ENCODE measurements around the gene MLN. TPM values are rescaled to one million over a fixed set of nuclear protein-coding genes. Genes with fewer than 3 reads are reported as not detected.
A peak's percentile ranks its signal among the peaks of the same experiment; 100 is the strongest.

The MLN gene
- total RNA-seq, 4 donors from 2014 or later = not detected

- no peak for TF ChIP-seq POLR2A (IDR thresholded peaks at IDR 0.05)
- TF ChIP-seq CTCF (IDR thresholded peaks at IDR 0.05) = no peak
- no peak for DNase-seq
- Histone ChIP-seq H3K4me3 (no peak overlapping the region), H3K36me3 (peaks cover 0 to 9% (median 0%) of the 10 kb centered on the region in 3 donors), H3K4me1 (peaks cover 18 to 36% (median 31%) of the 10 kb centered on the region in 3 donors), H3K9me3 (no peaks in the 10 kb centered on the region), H3K27me3 (peaks cover 0 to 24% (median 0%) of the 10 kb centered on the region in 4 donors), H3K27ac (no peak overlapping the region)
- intact Hi-C loops (cut with DNase I) = no loop called here
- 63 to 84% methylated on average over 2 of the region's 2 CpGs for WGBS, 2 donors
Observed at GRCh38 chr6:33790379-33790778, 13.4 kb downstream of the MLN start.

- Histone ChIP-seq H3K4me1 (peaks cover 18 to 44% (median 39%) of the 10 kb centered on the region in 3 donors), H3K36me3 (peaks cover 0 to 18% (median under 1%) of the 10 kb centered on the region in 3 donors), H3K9me3 (no peaks in the 10 kb centered on the region), H3K27ac (peak overlapping the region in 2 of 4 donors; percentile 92 to 99), H3K27me3 (peaks cover 0 to 16% (median 0%) of the 10 kb centered on the region in 4 donors), H3K4me3 (peak overlapping the region in 3 of 4 donors; percentile 64 to 95 (median 90))
- TF ChIP-seq POLR2A (IDR thresholded peaks at IDR 0.05) (no peak), CTCF (IDR thresholded peaks at IDR 0.05) (no peak)
- intact Hi-C loops (cut with DNase I) = no loop called here
- WGBS, 2 donors = 84 to 89% methylated on average over 8 to 11 of the region's 11 CpGs
- no peak for DNase-seq
Observed at GRCh38 chr6:33789550-33789895, 14.3 kb downstream of the MLN start.

GRCh38 chr6:33788694-33789549 is 14.9 kb downstream of the MLN start, which contains the start of gene LEMD2:
Gene LEMD2 (minus strand): TSS chr6:33789130. CDS start chr6:33789116, 14 bp downstream.
- TF ChIP-seq CTCF (IDR thresholded peaks at IDR 0.05) (peak in 3 of 6 experiments; percentile 11 to 39 (median 13)), POLR2A (IDR thresholded peaks at IDR 0.05) (peak in 3 of 4 donors; percentile 69 to 98 (median 89))

GRCh38 chr6:33787954-33788693 is 15.7 kb downstream of the MLN start:
- peak; percentile 36 for DNase-seq
- Histone ChIP-seq H3K27ac (peak overlapping the region; percentile 92 to 99 (median 98)), H3K36me3 (peaks cover 11 to 32% (median 15%) of the 10 kb centered on the region in 3 donors), H3K9me3 (no peaks in the 10 kb centered on the region), H3K4me3 (peak overlapping the region; percentile 64 to 97 (median 92)), H3K27me3 (peaks cover 0 to 2% (median 0%) of the 10 kb centered on the region in 4 donors), H3K4me1 (peaks cover 18 to 56% (median 40%) of the 10 kb centered on the region in 3 donors)
- intact Hi-C loops (cut with DNase I) = no loop called here
- TF ChIP-seq CTCF (IDR thresholded peaks at IDR 0.05) (no peak), POLR2A (IDR thresholded peaks at IDR 0.05) (peak in 2 of 4 donors; percentile 75 to 80)
- 0% methylated on average over 2 to 24 of the region's 53 CpGs for WGBS, 2 donors

More at GRCh38 chr6:33788694-33789549, 14.9 kb downstream of the MLN start, which contains the start of gene LEMD2:
- H3K9me3 ChIP-seq = no peaks in the 10 kb centered on the region
- peaks cover 18 to 49% (median 40%) of the 10 kb centered on the region in 3 donors for H3K4me1 ChIP-seq
- intact Hi-C loops (cut with DNase I) = no loop called here
- WGBS, 2 donors = 27 to 32% methylated on average over 7 to 12 of the region's 86 CpGs
- DNase-seq = peak; percentile 49
- H3K36me3 ChIP-seq = peaks cover 3 to 24% (median 7%) of the 10 kb centered on the region in 3 donors
- peaks cover 0 to 10% (median 0%) of the 10 kb centered on the region in 4 donors for H3K27me3 ChIP-seq
- H3K27ac ChIP-seq = peak within 1 kb of the TSS; percentile 92 to 99 (median 98)
- H3K4me3 ChIP-seq = peak within 1 kb of the TSS; percentile 64 to 97 (median 92)

Measured in esophagus squamous epithelium (tissue), 5 donors.